ENCODE data around the gene KRTAP10-8.
A peak's percentile ranks its signal among the peaks of the same experiment; 100 is the strongest.

Gene KRTAP10-8

DNA sequence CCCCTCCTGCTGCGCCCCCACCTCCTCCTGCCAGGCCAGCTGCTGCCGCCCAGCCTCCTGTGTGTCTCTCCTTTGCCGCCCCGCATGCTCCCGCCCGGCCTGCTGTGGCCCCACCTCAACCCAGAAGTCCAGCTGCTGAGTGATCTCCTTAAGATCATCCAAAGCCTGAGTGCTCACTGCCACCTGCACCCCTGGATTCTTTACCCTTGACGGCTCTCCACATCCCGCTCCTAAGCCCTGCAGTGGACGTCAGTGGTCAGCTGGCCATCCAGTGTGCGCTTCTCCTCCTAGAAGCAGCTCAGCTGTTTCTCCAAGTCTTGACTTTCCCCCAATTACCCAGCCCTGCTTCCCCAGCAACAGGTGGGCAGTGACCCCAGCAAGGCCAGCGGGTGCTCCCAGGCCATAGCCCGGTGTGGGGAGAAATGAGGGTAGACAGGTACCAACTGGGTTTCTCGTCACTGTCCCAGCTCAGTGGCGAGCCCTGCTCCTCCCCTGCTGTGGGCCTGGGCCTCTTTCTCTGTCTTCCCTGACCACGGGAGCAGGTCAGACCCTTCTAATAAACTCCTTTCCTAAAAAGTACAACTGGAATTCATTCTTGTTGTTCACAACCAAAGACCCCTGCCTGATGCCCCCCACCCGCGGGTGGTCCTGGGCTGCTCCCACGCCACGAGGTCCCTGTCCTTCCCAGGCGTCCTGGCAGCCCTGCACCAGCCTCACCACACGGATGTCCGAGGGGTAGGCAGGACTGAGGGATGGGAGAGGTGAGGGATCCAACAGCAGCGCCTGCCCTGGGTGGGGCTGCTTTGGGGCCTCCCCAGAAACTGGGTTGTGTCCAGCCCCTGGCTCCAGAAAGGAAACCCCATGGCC lies 10.1 kb upstream of the KRTAP10-8 start:
- ChIA-PET POLR2A (no interaction called here), CTCF (no interaction called here)
- TF ChIP-seq ZIC2 (tag by site-specific recombination; IDR thresholded peaks at IDR 0.05) (0 out of 2 replicates have a peak, but pooled peaks have one; percentile 16), KLF1 (tag by site-specific recombination; IDR thresholded peaks at IDR 0.05) (peak; percentile 44; the same call in 1 of the 2 replicates), SCRT2 (tag by site-specific recombination; IDR thresholded peaks at IDR 0.05) (peak; percentile 89)
- TF ChIP-seq, protein P1, sequence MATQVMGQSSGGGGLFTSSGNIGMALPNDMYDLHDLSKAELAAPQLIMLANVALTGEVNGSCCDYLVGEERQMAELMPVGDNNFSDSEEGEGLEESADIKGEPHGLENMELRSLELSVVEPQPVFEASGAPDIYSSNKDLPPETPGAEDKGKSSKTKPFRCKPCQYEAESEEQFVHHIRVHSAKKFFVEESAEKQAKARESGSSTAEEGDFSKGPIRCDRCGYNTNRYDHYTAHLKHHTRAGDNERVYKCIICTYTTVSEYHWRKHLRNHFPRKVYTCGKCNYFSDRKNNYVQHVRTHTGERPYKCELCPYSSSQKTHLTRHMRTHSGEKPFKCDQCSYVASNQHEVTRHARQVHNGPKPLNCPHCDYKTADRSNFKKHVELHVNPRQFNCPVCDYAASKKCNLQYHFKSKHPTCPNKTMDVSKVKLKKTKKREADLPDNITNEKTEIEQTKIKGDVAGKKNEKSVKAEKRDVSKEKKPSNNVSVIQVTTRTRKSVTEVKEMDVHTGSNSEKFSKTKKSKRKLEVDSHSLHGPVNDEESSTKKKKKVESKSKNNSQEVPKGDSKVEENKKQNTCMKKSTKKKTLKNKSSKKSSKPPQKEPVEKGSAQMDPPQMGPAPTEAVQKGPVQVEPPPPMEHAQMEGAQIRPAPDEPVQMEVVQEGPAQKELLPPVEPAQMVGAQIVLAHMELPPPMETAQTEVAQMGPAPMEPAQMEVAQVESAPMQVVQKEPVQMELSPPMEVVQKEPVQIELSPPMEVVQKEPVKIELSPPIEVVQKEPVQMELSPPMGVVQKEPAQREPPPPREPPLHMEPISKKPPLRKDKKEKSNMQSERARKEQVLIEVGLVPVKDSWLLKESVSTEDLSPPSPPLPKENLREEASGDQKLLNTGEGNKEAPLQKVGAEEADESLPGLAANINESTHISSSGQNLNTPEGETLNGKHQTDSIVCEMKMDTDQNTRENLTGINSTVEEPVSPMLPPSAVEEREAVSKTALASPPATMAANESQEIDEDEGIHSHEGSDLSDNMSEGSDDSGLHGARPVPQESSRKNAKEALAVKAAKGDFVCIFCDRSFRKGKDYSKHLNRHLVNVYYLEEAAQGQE (tag by site-specific recombination; IDR thresholded peaks at IDR 0.05), result no peak

GRCh38 chr21:44602463-44602850 lies 9.4 kb upstream of the KRTAP10-8 start:
- Histone ChIP-seq H3K27ac (ENCODE audit: extremely low read depth, low read depth, low read length) (no peak overlapping the region), H3K4me1 (ENCODE audit: control insufficient read depth, insufficient read depth, low read length) (no peaks in the 10 kb centered on the region), H3K4me3 (ENCODE audit: low read depth, low read length) (no peak overlapping the region), H3K9me3 (ENCODE audit: control insufficient read depth, insufficient read depth, low read depth, low read length) (no peaks in the 10 kb centered on the region), H3K36me3 (ENCODE audit: control insufficient read depth in 2 of 2, insufficient read depth in 1 of 2, low read length in 2 of 2) (no peaks in the 10 kb centered on the region)
- ChIA-PET POLR2A (no interaction called here), CTCF (no interaction called here)
- TF ChIP-seq ZNF202 (tag by site-specific recombination; IDR thresholded peaks at IDR 0.05; ENCODE audit: borderline replicate concordance), result no peak
- TF ChIP-seq ZNF791 (tag by site-specific recombination; IDR thresholded peaks at IDR 0.05), result no peak
- no peak for TF ChIP-seq KLF8 (tag by site-specific recombination; IDR thresholded peaks at IDR 0.05)
- TF ChIP-seq ZSCAN5A (tag by site-specific recombination; IDR thresholded peaks at IDR 0.05), result no peak
- TF ChIP-seq ZNF146 (tag by site-specific recombination; IDR thresholded peaks at IDR 0.05), result no peak
- TF ChIP-seq REPIN1 (tag by site-specific recombination; IDR thresholded peaks at IDR 0.05; ENCODE audit: low read depth), result no peak
- no peak for TF ChIP-seq ZIC2 (tag by site-specific recombination; IDR thresholded peaks at IDR 0.05)

More for the DNA sequence above, 10.1 kb upstream of the KRTAP10-8 start:
- no peaks in the 10 kb centered on the region for H3K9me3 ChIP-seq (ENCODE audit: control insufficient read depth, insufficient read depth, low read depth, low read length)
- H3K27ac ChIP-seq (ENCODE audit: extremely low read depth, low read depth, low read length), result no peak overlapping the region
- H3K36me3 ChIP-seq (ENCODE audit: control insufficient read depth in 2 of 2, insufficient read depth in 1 of 2, low read length in 2 of 2), result no peaks in the 10 kb centered on the region
- no peak overlapping the region for H3K4me3 ChIP-seq (ENCODE audit: low read depth, low read length)
- H3K4me1 ChIP-seq (ENCODE audit: control insufficient read depth, insufficient read depth, low read length), result no peaks in the 10 kb centered on the region

GRCh38 chr21:44603109-44603875 lies 8.6 kb upstream of the KRTAP10-8 start:
- Histone ChIP-seq H3K4me1 (ENCODE audit: control insufficient read depth, insufficient read depth, low read length) (no peaks in the 10 kb centered on the region), H3K27ac (ENCODE audit: extremely low read depth, low read depth, low read length) (no peak overlapping the region), H3K9me3 (ENCODE audit: control insufficient read depth, insufficient read depth, low read depth, low read length) (no peaks in the 10 kb centered on the region), H3K4me3 (ENCODE audit: low read depth, low read length) (no peak overlapping the region), H3K36me3 (ENCODE audit: control insufficient read depth in 2 of 2, insufficient read depth in 1 of 2, low read length in 2 of 2) (no peaks in the 10 kb centered on the region)
- ChIA-PET POLR2A (no interaction called here), CTCF (no interaction called here)
- no peak for TF ChIP-seq ZNF302 (tag by site-specific recombination; IDR thresholded peaks at IDR 0.05; ENCODE audit: low read depth)
- TF ChIP-seq KLF1 (tag by site-specific recombination; IDR thresholded peaks at IDR 0.05), result peak; percentile 77
- TF ChIP-seq ZNF518A (tag by site-specific recombination; conservative IDR thresholded peaks at IDR 0.05; ENCODE audit: low read depth), result no peak
- TF ChIP-seq SP7 (tag by site-specific recombination; IDR thresholded peaks at IDR 0.05), result no peak
- no peak for TF ChIP-seq ZNF24 (tag by site-specific recombination; IDR thresholded peaks at IDR 0.05)
- no peak for TF ChIP-seq REPIN1 (tag by site-specific recombination; IDR thresholded peaks at IDR 0.05; ENCODE audit: low read depth)
- peak; percentile 76 for TF ChIP-seq SCRT2 (tag by site-specific recombination; IDR thresholded peaks at IDR 0.05)
- TF ChIP-seq PRDM4 (tag by site-specific recombination; IDR thresholded peaks at IDR 0.05), result no peak

All from HEK293 (cell line).